Neutrophil (primary cell): Measurements from ENCODE around the gene ANK3.

Source experiments
- H3K27ac ChIP-seq: fragments of 200-600 bp; sonication (generic); 2 replicates; pipeline ENCODE4 v1.5.1; 2016; ENCODE audit warnings: mild to moderate bottlenecking, moderate library complexity
- H3K27me3 ChIP-seq: fragments of 200-600 bp; sonication (generic); 2 replicates; pipeline ENCODE4 v1.6.0; 2016; ENCODE audit warnings: mild to moderate bottlenecking
- H3K36me3 ChIP-seq: fragments of 200-600 bp; sonication (generic); 2 replicates; pipeline ENCODE4 v1.5.1; 2017
- H3K4me1 ChIP-seq, 2 experiments: fragments of 200-600 bp in 1 of 2; sonication (generic) in 1 of 2; 1 replicate in 1 of 2; 2 replicates in 1 of 2; pipeline versions ENCODE4 v1.5.1 to v1.6.1; 2013 to 2016; ENCODE audit warnings: low read depth in 1 of 2, low read length in 1 of 2, mild to moderate bottlenecking in 1 of 2, moderate library complexity in 1 of 2; ENCODE audit not compliant: control insufficient read depth in 1 of 2, insufficient read depth in 1 of 2
- H3K4me3 ChIP-seq, 2 experiments: fragments of 200-600 bp in 1 of 2; sonication (generic) in 1 of 2; 1 replicate in 1 of 2; 2 replicates in 1 of 2; pipeline ENCODE4 v1.5.1; 2013 to 2016; ENCODE audit warnings: low read depth in 1 of 2, low read length in 1 of 2, mild to moderate bottlenecking in 1 of 2, moderate library complexity in 1 of 2
- H3K9me3 ChIP-seq: fragments of 200-600 bp; sonication (generic); 2 replicates; pipeline ENCODE4 v1.5.1; 2016
- CTCF ChIP-seq: fragments of 200-600 bp; sonication (generic); IDR thresholded peaks from 2 replicates; pipeline ENCODE4 v1.5.1; 2016; ENCODE audit warnings: antibody characterized with exemption

ANK3 gene

GRCh38 chr10:60123172-60123571 is 266.5 kb downstream of the ANK3 start:
- H3K27ac ChIP-seq, result no peak overlapping the region
- H3K27me3 ChIP-seq, result no peaks in the 10 kb centered on the region
- no peak overlapping the region for H3K4me3 ChIP-seq
- no peaks in the 10 kb centered on the region for H3K9me3 ChIP-seq
- H3K36me3 ChIP-seq, result no peaks in the 10 kb centered on the region
- TF ChIP-seq CTCF, result no peak
- H3K4me1 ChIP-seq, result no peaks in the 10 kb centered on the region

- Histone ChIP-seq H3K4me1 (no peaks in the 10 kb centered on the region), H3K4me3 (no peak overlapping the region), H3K9me3 (no peaks in the 10 kb centered on the region), H3K36me3 (no peaks in the 10 kb centered on the region), H3K27ac (no peak overlapping the region), H3K27me3 (no peaks in the 10 kb centered on the region)
- no peak for TF ChIP-seq CTCF
Observed at GRCh38 chr10:60122190-60122589, 267.5 kb downstream of the ANK3 start.

- Histone ChIP-seq H3K4me3 (no peak overlapping the region), H3K27me3 (no peaks in the 10 kb centered on the region), H3K36me3 (no peaks in the 10 kb centered on the region), H3K4me1 (no peaks in the 10 kb centered on the region), H3K9me3 (no peaks in the 10 kb centered on the region), H3K27ac (no peak overlapping the region)
- no peak for TF ChIP-seq CTCF
Observed at GRCh38 chr10:60114765-60115586, 274.7 kb downstream of the ANK3 start.

GRCh38 chr10:60110739-60111138 is 278.9 kb downstream of the ANK3 start:
- no peaks in the 10 kb centered on the region for H3K27me3 ChIP-seq
- no peaks in the 10 kb centered on the region for H3K36me3 ChIP-seq
- no peak overlapping the region for H3K4me3 ChIP-seq
- TF ChIP-seq CTCF, result no peak
- no peaks in the 10 kb centered on the region for H3K4me1 ChIP-seq
- H3K9me3 ChIP-seq, result no peaks in the 10 kb centered on the region
- H3K27ac ChIP-seq, result no peak overlapping the region

- Histone ChIP-seq H3K27me3 (no peaks in the 10 kb centered on the region), H3K4me1 (no peaks in the 10 kb centered on the region), H3K9me3 (no peaks in the 10 kb centered on the region), H3K4me3 (no peak overlapping the region), H3K27ac (no peak overlapping the region), H3K36me3 (no peaks in the 10 kb centered on the region)
- TF ChIP-seq CTCF, result no peak
Observed at GRCh38 chr10:60107308-60107976, 282.2 kb downstream of the ANK3 start.
